ENCODE results near the gene TADA3.

GRCh38 chr3:9828801-9829755, 36.8 kb upstream of the TADA3 start:
- TF ChIP-seq, protein P1, sequence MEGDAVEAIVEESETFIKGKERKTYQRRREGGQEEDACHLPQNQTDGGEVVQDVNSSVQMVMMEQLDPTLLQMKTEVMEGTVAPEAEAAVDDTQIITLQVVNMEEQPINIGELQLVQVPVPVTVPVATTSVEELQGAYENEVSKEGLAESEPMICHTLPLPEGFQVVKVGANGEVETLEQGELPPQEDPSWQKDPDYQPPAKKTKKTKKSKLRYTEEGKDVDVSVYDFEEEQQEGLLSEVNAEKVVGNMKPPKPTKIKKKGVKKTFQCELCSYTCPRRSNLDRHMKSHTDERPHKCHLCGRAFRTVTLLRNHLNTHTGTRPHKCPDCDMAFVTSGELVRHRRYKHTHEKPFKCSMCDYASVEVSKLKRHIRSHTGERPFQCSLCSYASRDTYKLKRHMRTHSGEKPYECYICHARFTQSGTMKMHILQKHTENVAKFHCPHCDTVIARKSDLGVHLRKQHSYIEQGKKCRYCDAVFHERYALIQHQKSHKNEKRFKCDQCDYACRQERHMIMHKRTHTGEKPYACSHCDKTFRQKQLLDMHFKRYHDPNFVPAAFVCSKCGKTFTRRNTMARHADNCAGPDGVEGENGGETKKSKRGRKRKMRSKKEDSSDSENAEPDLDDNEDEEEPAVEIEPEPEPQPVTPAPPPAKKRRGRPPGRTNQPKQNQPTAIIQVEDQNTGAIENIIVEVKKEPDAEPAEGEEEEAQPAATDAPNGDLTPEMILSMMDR (conservative IDR thresholded peaks at IDR 0.05 in 1 of 2, IDR thresholded peaks at IDR 0.05 in 1 of 2; ENCODE audit: low read depth in 1 of 2, low read length in 2 of 2): no peak
- no peak for TF ChIP-seq EZH2 (IDR thresholded peaks at IDR 0.05; ENCODE audit: low read length, missing control alignments)

Data from fibroblast of lung (primary cell).